GM12878 (cell line): Measurements from ENCODE around the gene STIL. TPM values are rescaled to one million over a fixed set of nuclear protein-coding genes. Genes with fewer than 3 reads are reported as not detected.

Experiments used
- ATAC-seq: fragments of 200-7000 bp; cut with Tn5 transposase; 3 replicates; pipeline ENCODE4 v1.9.1; 2020; ENCODE audit warnings: mild to moderate bottlenecking, moderate library complexity
- BruUV-seq: library from RNA; stranded (reverse); fragments of 400-500 nt; replicated peaks from 2 replicates; lab custom pipeline; 2021; lab: Mats Ljungman, UMichigan
- CTCF ChIA-PET: fragments of 300-600 bp; sonication (Branson Sonifier 250); formaldehyde crosslinking; extraction: SDS; loops from one replicate; lab custom pipeline; 2021; ENCODE audit warnings: inconsistent platforms; lab: Yijun Ruan, JAX
- POLR2A ChIA-PET: fragments of 350-600 bp; formaldehyde crosslinking; extraction: SDS; loops from one replicate; lab custom pipeline; 2021; ENCODE audit warnings: inconsistent platforms; lab: Charles Lee
- RAD21 ChIA-PET: fragments of 300-600 bp; sonication (Branson Sonifier 250); formaldehyde crosslinking; loops from one replicate; lab custom pipeline; 2023; ENCODE audit warnings: antibody characterized with exemption; ENCODE audit not compliant: unreplicated experiment; lab: Charles Lee
- SMC1A ChIA-PET: fragments of 300-600 bp; sonication (Branson Sonifier 250); formaldehyde crosslinking; loops from one replicate; lab custom pipeline; 2023; ENCODE audit not compliant: unreplicated experiment, uncharacterized antibody; lab: Charles Lee
- DNase-seq: peaks from one replicate; pipeline ENCODE4 v3.0.0-alpha.2; 2011; ENCODE audit warnings: low read depth, low spot score
- FAIRE-seq: peaks from 3 replicates; lab custom pipeline; 2011; peaks lifted over from hg19 to GRCh38; lab: Jason Lieb, UNC
- H2AFZ ChIP-seq: 2 replicates; pipeline ENCODE4 v1.6.0; 2011; ENCODE audit warnings: low read depth, low read length, control low read depth; ENCODE audit not compliant: control insufficient read depth
- H3K27ac ChIP-seq: 2 replicates; pipeline ENCODE4 v1.5.1; 2011; ENCODE audit warnings: control low read depth; ENCODE audit not compliant: control insufficient read depth, insufficient read depth
- H3K27me3 ChIP-seq, 2 experiments: replicated peaks in 1 of 2; 2 replicates each; pipeline versions ENCODE4 v1.6.0 to v1.6.1; 2011; ENCODE audit warnings: low read length in 1 of 2; ENCODE audit not compliant: control insufficient read depth in 2 of 2, insufficient read depth in 2 of 2
- H3K36me3 ChIP-seq, 2 experiments: 2 replicates each; pipeline ENCODE4 v1.5.1; 2011; ENCODE audit warnings: low read length in 1 of 2; ENCODE audit not compliant: control insufficient read depth in 2 of 2, insufficient read depth in 2 of 2
- H3K4me1 ChIP-seq: 2 replicates; pipeline ENCODE4 v1.6.1; 2011; ENCODE audit warnings: mild to moderate bottlenecking, low read length, moderate library complexity, mixed read lengths; ENCODE audit not compliant: control insufficient read depth, insufficient read depth
- H3K4me2 ChIP-seq: 2 replicates; pipeline ENCODE4 v1.6.0; 2011; ENCODE audit warnings: control low read depth; ENCODE audit not compliant: control insufficient read depth, insufficient read depth
- H3K4me3 ChIP-seq: fragments of 200-600 bp; sonication (generic); 2 replicates; pipeline ENCODE4 v1.5.1; 2016
- H3K79me2 ChIP-seq: 2 replicates; pipeline ENCODE4 v1.6.0; 2011; ENCODE audit warnings: low read length; ENCODE audit not compliant: control insufficient read depth, insufficient read depth
- H3K9ac ChIP-seq: 2 replicates; pipeline ENCODE4 v1.8.0; 2011; ENCODE audit warnings: low read length, control low read depth, mixed read lengths; ENCODE audit not compliant: control insufficient read depth, insufficient read depth
- H3K9me3 ChIP-seq: replicated peaks from 3 replicates; pipeline ENCODE4 v1.5.1; 2011; ENCODE audit warnings: mild to moderate bottlenecking, low read length; ENCODE audit not compliant: control insufficient read depth, insufficient read depth
- H4K20me1 ChIP-seq: 2 replicates; pipeline ENCODE4 v1.6.0; 2011; ENCODE audit not compliant: control insufficient read depth, insufficient read depth
- SMC3 ChIP-seq: IDR thresholded peaks from 2 replicates; pipeline ENCODE4 v1.6.1; 2011; ENCODE audit warnings: low read length, improper control_type of control experiment, borderline replicate concordance
- SREBF2 ChIP-seq: IDR thresholded peaks from 2 replicates; pipeline ENCODE4 v1.6.1; 2012; ENCODE audit warnings: mild to moderate bottlenecking, low read length
- in situ Hi-C: fragments of 300-500 bp; cut with MboI; formaldehyde crosslinking; loops from 9 replicates; pipeline ENCODE4 v1.14.3; 2018; ENCODE audit warnings: mixed read lengths
- intact Hi-C: fragments of 100-400 bp; cut with micrococcal nuclease; formaldehyde crosslinking; loops from one replicate; pipeline ENCODE4 v1.14.2; 2022; ENCODE audit not compliant: unreplicated experiment
- polyA plus RNA-seq, 11 experiments: library from polyadenylated mRNA; depleted of rRNA in 4 of 11; unstranded in 6 of 11; stranded (reverse) in 5 of 11; fragments of >200 nt; fragmentation: Nextera tagmentation in 4 of 11; fragmentation: Illumina TruSeq in 1 of 11; extraction: Ambion mirVana in 4 of 11; extraction: Trizol in 1 of 11; gene quantifications; 1 replicate in 1 of 11; 2 replicates in 10 of 11; pipeline versions ENCODE4 v1.2.1 to v1.2.3, GENCODE V29; 2011 to 2016; ENCODE audit warnings: inconsistent platforms in 2 of 11, missing spikeins in 2 of 11, low read depth in 1 of 11
- total RNA-seq, 4 experiments: library from RNA; depleted of rRNA in 3 of 4; stranded (reverse); fragments of >200 nt in 3 of 4; fragmentation: Illumina TruSeq in 1 of 4; extraction: Trizol in 1 of 4; gene quantifications; 2 replicates each; pipeline versions ENCODE4 v1.2.1 to v1.2.3, GENCODE V29; 2013 to 2021
- TF ChIP-seq, protein P1 (sequence below): fragments of 450-650 bp; IDR thresholded peaks from 2 replicates; pipeline ENCODE4 v1.6.1; 2017; ENCODE audit warnings: mild to moderate bottlenecking, moderate library complexity

Gene STIL
- total and polyA plus RNA-seq, 10 of the 15 experiments (the other 5 are each of a cell fraction or from before 2014, with no cell fraction given), result 6.0 to 35.1 (median 26.5) TPM

DNA sequence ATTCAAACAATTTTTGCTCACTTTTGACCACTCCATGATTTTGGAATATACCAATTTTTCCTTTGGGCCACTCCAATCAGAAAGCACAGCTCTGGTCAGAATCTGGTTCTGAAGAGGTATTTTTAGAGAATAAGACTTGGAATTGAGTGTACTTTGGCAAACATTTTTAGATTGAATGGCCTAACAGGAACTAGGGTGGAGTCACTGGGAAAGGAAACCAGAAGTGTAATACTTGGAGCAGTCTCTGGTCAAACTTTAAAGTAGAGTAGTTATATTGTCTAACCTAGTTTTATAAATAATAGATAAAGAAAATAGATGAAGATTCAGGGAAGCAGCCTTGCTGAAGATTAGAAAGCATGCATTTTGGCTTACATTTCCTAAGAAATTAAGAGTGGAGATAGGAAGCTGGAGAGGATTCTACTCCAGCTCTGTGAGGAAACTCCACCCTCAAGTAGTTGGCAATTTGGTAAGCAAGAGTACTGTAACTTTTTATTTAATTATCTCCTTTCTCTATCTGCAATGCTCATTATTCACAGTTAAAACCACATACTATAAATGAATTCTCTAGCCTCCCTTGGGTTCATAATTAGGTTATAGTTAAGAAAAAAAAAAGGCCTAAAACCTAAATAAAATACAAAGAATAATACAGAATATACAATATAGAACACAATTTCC is 15.8 kb downstream of the STIL start:
- DNase-seq, result no peak
- peaks cover 2 to 35% of the 10 kb centered on the region in 2 experiments; a peak in 3 of 4 replicates for H3K36me3 ChIP-seq
- H3K79me2 ChIP-seq, result no peaks in the 10 kb centered on the region; the same call in 1 of the 2 replicates
- H4K20me1 ChIP-seq, result no peaks in the 10 kb centered on the region
- TSS peak; percentile 23 for BruUV-seq
- TF ChIP-seq, protein P1, sequence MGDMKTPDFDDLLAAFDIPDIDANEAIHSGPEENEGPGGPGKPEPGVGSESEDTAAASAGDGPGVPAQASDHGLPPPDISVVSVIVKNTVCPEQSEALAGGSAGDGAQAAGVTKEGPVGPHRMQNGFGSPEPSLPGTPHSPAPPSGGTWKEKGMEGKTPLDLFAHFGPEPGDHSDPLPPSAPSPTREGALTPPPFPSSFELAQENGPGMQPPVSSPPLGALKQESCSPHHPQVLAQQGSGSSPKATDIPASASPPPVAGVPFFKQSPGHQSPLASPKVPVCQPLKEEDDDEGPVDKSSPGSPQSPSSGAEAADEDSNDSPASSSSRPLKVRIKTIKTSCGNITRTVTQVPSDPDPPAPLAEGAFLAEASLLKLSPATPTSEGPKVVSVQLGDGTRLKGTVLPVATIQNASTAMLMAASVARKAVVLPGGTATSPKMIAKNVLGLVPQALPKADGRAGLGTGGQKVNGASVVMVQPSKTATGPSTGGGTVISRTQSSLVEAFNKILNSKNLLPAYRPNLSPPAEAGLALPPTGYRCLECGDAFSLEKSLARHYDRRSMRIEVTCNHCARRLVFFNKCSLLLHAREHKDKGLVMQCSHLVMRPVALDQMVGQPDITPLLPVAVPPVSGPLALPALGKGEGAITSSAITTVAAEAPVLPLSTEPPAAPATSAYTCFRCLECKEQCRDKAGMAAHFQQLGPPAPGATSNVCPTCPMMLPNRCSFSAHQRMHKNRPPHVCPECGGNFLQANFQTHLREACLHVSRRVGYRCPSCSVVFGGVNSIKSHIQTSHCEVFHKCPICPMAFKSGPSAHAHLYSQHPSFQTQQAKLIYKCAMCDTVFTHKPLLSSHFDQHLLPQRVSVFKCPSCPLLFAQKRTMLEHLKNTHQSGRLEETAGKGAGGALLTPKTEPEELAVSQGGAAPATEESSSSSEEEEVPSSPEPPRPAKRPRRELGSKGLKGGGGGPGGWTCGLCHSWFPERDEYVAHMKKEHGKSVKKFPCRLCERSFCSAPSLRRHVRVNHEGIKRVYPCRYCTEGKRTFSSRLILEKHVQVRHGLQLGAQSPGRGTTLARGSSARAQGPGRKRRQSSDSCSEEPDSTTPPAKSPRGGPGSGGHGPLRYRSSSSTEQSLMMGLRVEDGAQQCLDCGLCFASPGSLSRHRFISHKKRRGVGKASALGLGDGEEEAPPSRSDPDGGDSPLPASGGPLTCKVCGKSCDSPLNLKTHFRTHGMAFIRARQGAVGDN, result no peak
- TF ChIP-seq SREBF2, result no peak
- TF ChIP-seq SMC3, result no peak
- H2AFZ ChIP-seq, result no peak overlapping the region
- no peak overlapping the region for H3K9ac ChIP-seq
- no peak for FAIRE-seq
- no peak overlapping the region for H3K4me2 ChIP-seq
- CTCF ChIA-PET, result interaction anchor here (1.2 kb wide), 1 partner anchor 35 kb away, joined by 3 read pairs; no protein-coding TSS in a partner anchor
- intact Hi-C loops, result no loop called here
- H3K4me3 ChIP-seq, result no peak overlapping the region
- RAD21 ChIA-PET, result no interaction called here
- SMC1A ChIA-PET, result interaction anchor here (0.6 to 0.9 kb wide), 3 partner anchors 21 to 1131 kb away, joined by 3 read pairs; no protein-coding TSS in a partner anchor
- ATAC-seq, result no peak
- H3K4me1 ChIP-seq, result no peaks in the 10 kb centered on the region
- H3K9me3 ChIP-seq, result no peaks in the 10 kb centered on the region
- H3K27me3 ChIP-seq, result no peaks in the 10 kb centered on the region
- in situ Hi-C loops, result no loop called here
- no peak overlapping the region for H3K27ac ChIP-seq
- POLR2A ChIA-PET, result no interaction called here
